K562 (cell line): Measurements from ENCODE around the gene RPL28. TPM values are rescaled to one million over a fixed set of nuclear protein-coding genes. Genes with fewer than 3 reads are reported as not detected.

Source experiments
- BCOR ChIP-seq: fragments of 450-650 bp; IDR thresholded peaks from 2 replicates; pipeline ENCODE4 v1.6.1; 2016
- CBX3 ChIP-seq, 2 experiments: IDR thresholded peaks; 1 replicate in 1 of 2; 2 replicates in 1 of 2; pipeline ENCODE4 v1.6.1; 2012; ENCODE audit warnings: inconsistent platforms in 2 of 2, low read length in 2 of 2, borderline replicate concordance in 1 of 2, control low read depth in 1 of 2
- CHCHD3 ChIP-seq: fragments of 250-450 bp; sonication (Bioruptor Pico); IDR thresholded peaks from 2 replicates; pipeline ENCODE4 v2.1.2; 2022; ENCODE audit warnings: mild to moderate bottlenecking
- DEAF1 ChIP-seq: fragments of 450-650 bp; formaldehyde crosslinking; IDR thresholded peaks from 2 replicates; pipeline ENCODE4 v1.4.0; 2020; ENCODE audit warnings: mild to moderate bottlenecking, moderate library complexity
- EP400 ChIP-seq: fragments of 450-650 bp; IDR thresholded peaks from 2 replicates; pipeline ENCODE4 v1.6.1; 2017; ENCODE audit warnings: antibody characterized with exemption, mild to moderate bottlenecking, moderate library complexity
- HCFC1 ChIP-seq: IDR thresholded peaks from 2 replicates; pipeline ENCODE4 v1.6.1; 2012; ENCODE audit warnings: low read depth, low read length, improper control_type of control experiment
- KAT2B ChIP-seq: IDR thresholded peaks from one replicate; pipeline ENCODE4 v1.6.1; 2012; ENCODE audit warnings: low read depth, mild to moderate bottlenecking, control low read depth, inconsistent platforms, low read length, moderate library complexity
- MTF1 ChIP-seq: fragments of 250-450 bp; sonication (Bioruptor Pico); IDR thresholded peaks from 2 replicates; pipeline ENCODE4 v1.9.0; 2021; ENCODE audit warnings: moderate library complexity, mild to moderate bottlenecking, inconsistent platforms, borderline replicate concordance
- NCOA6 ChIP-seq: fragments of 450-650 bp; IDR thresholded peaks from 2 replicates; pipeline ENCODE4 v1.6.1; 2017; ENCODE audit warnings: mild to moderate bottlenecking
- NFATC3 ChIP-seq: fragments of 450-650 bp; IDR thresholded peaks from 2 replicates; pipeline ENCODE4 v1.6.1; 2017; ENCODE audit warnings: mild to moderate bottlenecking
- NKRF ChIP-seq: fragments of 450-650 bp; IDR thresholded peaks from 2 replicates; pipeline ENCODE4 v1.6.1; 2016; ENCODE audit warnings: borderline replicate concordance
- SIN3B ChIP-seq: fragments of 450-650 bp; IDR thresholded peaks from 2 replicates; pipeline ENCODE4 v1.6.1; 2017; ENCODE audit warnings: low read depth, mild to moderate bottlenecking, moderate library complexity
- SMARCE1 ChIP-seq: fragments of 450-650 bp; IDR thresholded peaks from 2 replicates; pipeline ENCODE4 v1.7.1; 2016; ENCODE audit warnings: mild to moderate bottlenecking
- STAG1 ChIP-seq: sonication (generic); formaldehyde crosslinking; IDR thresholded peaks from 2 replicates; pipeline ENCODE4 v1.5.0; 2020; ENCODE audit warnings: missing genetic modification reagents, borderline replicate concordance
- STAT5B ChIP-seq: fragments of 250-450 bp; sonication (Bioruptor Pico); IDR thresholded peaks from 2 replicates; pipeline ENCODE4 v1.8.0; 2021; ENCODE audit warnings: mild to moderate bottlenecking, inconsistent platforms
- THRB ChIP-seq: fragments of 450-650 bp; formaldehyde crosslinking; conservative IDR thresholded peaks from 2 replicates; pipeline ENCODE4 v1.4.0; 2022; ENCODE audit warnings: mild to moderate bottlenecking, missing genetic modification characterization
- ZNF143 ChIP-seq: sonication (generic); formaldehyde crosslinking; IDR thresholded peaks from 2 replicates; pipeline ENCODE4 v1.9.0; 2022; ENCODE audit warnings: mild to moderate bottlenecking, missing genetic modification reagents
- ZNF518B ChIP-seq: fragments of 250-450 bp; sonication (Bioruptor Pico); IDR thresholded peaks from 2 replicates; pipeline ENCODE4 v1.5.0; 2021; ENCODE audit warnings: mild to moderate bottlenecking, moderate library complexity
- polyA plus RNA-seq, 8 experiments: library from polyadenylated mRNA; depleted of rRNA in 4 of 8; stranded (reverse) in 5 of 8; unstranded in 3 of 8; fragments of >200 nt; fragmentation: Nextera tagmentation in 2 of 8; fragmentation: Illumina TruSeq in 1 of 8; extraction: Ambion mirVana in 2 of 8; extraction: Trizol in 1 of 8; gene quantifications; 2 replicates each; pipeline versions ENCODE4 v1.2.1 to v1.2.3, GENCODE V29; 2011 to 2014; ENCODE audit warnings: inconsistent platforms in 1 of 8, missing spikeins in 1 of 8
- total RNA-seq, 7 experiments: library from RNA; depleted of rRNA in 6 of 7; stranded (reverse); fragments of >200 nt in 6 of 7; fragmentation: Illumina TruSeq in 2 of 7; extraction: Trizol in 2 of 7; gene quantifications; 2 replicates each; pipeline versions ENCODE4 v1.2.1 to v1.2.3, GENCODE V29; 2011 to 2021; ENCODE audit warnings: low replicate concordance in 1 of 7

The RPL28 gene
- total and polyA plus RNA-seq, 9 of the 15 experiments (the other 6 are each of a cell fraction or from before 2014, with no cell fraction given), result 124 to 3,106 (median 622) TPM

GRCh38 chr19:55407800-55408532 lies 22.2 kb downstream of the RPL28 start (continued):
- no peak for TF ChIP-seq DEAF1 (CRISPR knock-in tag)
- no peak for TF ChIP-seq ZNF143
- TF ChIP-seq CHCHD3 (CRISPR knock-in tag), result no peak
- peak; percentile 79 for TF ChIP-seq THRB (CRISPR knock-in tag)
- peak; percentile 100 for TF ChIP-seq EP400
- peak; percentile 38; the same call in 1 of the 2 replicates for TF ChIP-seq NKRF
- TF ChIP-seq ZNF518B (CRISPR knock-in tag), result no peak
- TF ChIP-seq KAT2B, result no peak
- TF ChIP-seq NFATC3, result no peak
- no peak for TF ChIP-seq MTF1 (CRISPR knock-in tag)
- TF ChIP-seq SIN3B, result no peak
- peak in 1 of 2 experiments; percentile 74; a peak in 2 of 3 replicates for TF ChIP-seq CBX3 (IDR thresholded peaks at IDR 0.05; ENCODE audit: borderline replicate concordance in 1 of 2, low read length in 2 of 2)
- TF ChIP-seq STAG1 (CRISPR knock-in tag), result no peak
- no peak for TF ChIP-seq STAT5B (CRISPR knock-in tag)
- TF ChIP-seq HCFC1, result no peak
- TF ChIP-seq SMARCE1, result no peak
- TF ChIP-seq BCOR, result no peak
- TF ChIP-seq NCOA6, result peak; percentile 91
